ENCODE results near the gene ZNF584.
"Not testable (repeated sequence)": the region's sequence is repeated elsewhere in the genome, so short reads cannot be mapped to it uniquely, and the experiment has no call there.

Gene ZNF584

GRCh38 chr19:58368561-58369360, 39.7 kb upstream of the ZNF584 start:
- TF ChIP-seq, protein P1, sequence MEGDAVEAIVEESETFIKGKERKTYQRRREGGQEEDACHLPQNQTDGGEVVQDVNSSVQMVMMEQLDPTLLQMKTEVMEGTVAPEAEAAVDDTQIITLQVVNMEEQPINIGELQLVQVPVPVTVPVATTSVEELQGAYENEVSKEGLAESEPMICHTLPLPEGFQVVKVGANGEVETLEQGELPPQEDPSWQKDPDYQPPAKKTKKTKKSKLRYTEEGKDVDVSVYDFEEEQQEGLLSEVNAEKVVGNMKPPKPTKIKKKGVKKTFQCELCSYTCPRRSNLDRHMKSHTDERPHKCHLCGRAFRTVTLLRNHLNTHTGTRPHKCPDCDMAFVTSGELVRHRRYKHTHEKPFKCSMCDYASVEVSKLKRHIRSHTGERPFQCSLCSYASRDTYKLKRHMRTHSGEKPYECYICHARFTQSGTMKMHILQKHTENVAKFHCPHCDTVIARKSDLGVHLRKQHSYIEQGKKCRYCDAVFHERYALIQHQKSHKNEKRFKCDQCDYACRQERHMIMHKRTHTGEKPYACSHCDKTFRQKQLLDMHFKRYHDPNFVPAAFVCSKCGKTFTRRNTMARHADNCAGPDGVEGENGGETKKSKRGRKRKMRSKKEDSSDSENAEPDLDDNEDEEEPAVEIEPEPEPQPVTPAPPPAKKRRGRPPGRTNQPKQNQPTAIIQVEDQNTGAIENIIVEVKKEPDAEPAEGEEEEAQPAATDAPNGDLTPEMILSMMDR (IDR thresholded peaks at IDR 0.05; ENCODE audit: low read depth, low read length), result no peak
- no peak for DNase-seq (ENCODE audit: extremely low read depth, low read depth)

- TF ChIP-seq, protein P1 (IDR thresholded peaks at IDR 0.05; ENCODE audit: low read depth, low read length), result no peak
- DNase-seq (ENCODE audit: extremely low read depth, low read depth), result no peak
Measured at GRCh38 chr19:58372311-58373133, 35.9 kb upstream of the ZNF584 start.

- no peak for DNase-seq (ENCODE audit: extremely low read depth, low read depth)
Measured at GRCh38 chr19:58374200-58374599, 34.2 kb upstream of the ZNF584 start.

GRCh38 chr19:58376724-58377123, 31.7 kb upstream of the ZNF584 start:
- not testable (repeated sequence) for DNase-seq (ENCODE audit: extremely low read depth, low read depth)

More at GRCh38 chr19:58374200-58374599, 34.2 kb upstream of the ZNF584 start:
- TF ChIP-seq, protein P1 (IDR thresholded peaks at IDR 0.05; ENCODE audit: low read depth, low read length), result no peak

- TF ChIP-seq, protein P1 (IDR thresholded peaks at IDR 0.05; ENCODE audit: low read depth, low read length), result no peak
- no peak for DNase-seq (ENCODE audit: extremely low read depth, low read depth)
Measured at GRCh38 chr19:58379246-58379645, 29.2 kb upstream of the ZNF584 start.

GRCh38 chr19:58380037-58380661, 28.3 kb upstream of the ZNF584 start:
- TF ChIP-seq, protein P1 (IDR thresholded peaks at IDR 0.05; ENCODE audit: low read depth, low read length), result no peak
- DNase-seq (ENCODE audit: extremely low read depth, low read depth), result no peak

DNA sequence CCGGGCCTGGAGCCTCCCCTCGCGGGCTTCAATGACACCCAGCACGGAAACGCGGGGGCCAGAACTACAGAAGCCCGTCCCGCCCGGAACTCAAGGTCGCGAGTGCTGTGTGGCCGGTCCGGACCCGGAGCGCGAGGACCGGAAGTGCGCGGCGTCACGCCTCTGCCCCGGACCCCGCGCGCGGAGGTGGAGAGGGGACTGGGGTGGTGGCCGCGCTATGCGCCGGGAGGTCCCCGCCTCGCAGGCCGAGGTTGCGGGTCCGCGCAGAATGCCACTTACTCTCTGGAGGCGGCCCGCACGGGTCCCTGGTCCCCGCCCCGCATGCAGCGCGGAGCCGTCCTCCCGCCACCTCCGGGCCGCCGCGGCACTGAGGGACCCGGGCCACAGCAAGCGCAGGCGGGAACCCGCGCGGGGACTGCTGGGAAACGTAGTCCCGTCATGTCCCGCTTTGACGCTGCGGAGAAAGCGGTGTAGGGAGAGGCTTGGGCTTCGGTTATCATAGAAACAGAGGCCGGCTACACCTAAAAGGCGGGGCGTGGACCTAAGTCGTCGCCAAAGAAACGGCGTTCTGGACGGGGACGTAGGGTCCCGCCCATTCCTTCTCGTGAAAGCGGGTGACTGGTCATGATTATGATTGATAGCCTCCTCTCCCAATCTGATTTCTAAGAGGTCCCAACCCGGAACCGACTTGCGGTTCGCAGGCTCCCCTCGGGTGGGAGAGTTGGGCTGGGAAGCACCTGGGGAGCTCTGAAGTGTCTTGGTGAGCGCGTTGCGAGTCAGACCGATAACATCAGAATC, 27.6 kb upstream of the ZNF584 start, which contains the start of gene ZNF837:
Gene ZNF837, minus strand, starts transcription at position 369 of the 798 bp plus-strand sequence. CDS start 11,698 bp downstream, outside the sequence.
- peak; percentile 100 for DNase-seq (ENCODE audit: extremely low read depth, low read depth)
- TF ChIP-seq, protein P1 (IDR thresholded peaks at IDR 0.05; ENCODE audit: low read depth, low read length), result no peak

Data from AG09319 (cell line).